ENCODE data around the gene AOAH. TPM values are rescaled to one million over a fixed set of nuclear protein-coding genes. Genes with fewer than 3 reads are reported as not detected.

The AOAH gene
- total and polyA plus RNA-seq, 2 experiments from 2014 or later: not detected

GRCh38 chr7:36642414-36642813 is 81.9 kb downstream of the AOAH start:
- no peak for DNase-seq (ENCODE audit: low read depth in 1 of 2, low spot score in 1 of 2)
- no peaks in the 10 kb centered on the region for H3K4me1 ChIP-seq (ENCODE audit: low read depth)
- H3K36me3 ChIP-seq: no peaks in the 10 kb centered on the region
- no peaks in the 10 kb centered on the region for H3K27me3 ChIP-seq
- no peak overlapping the region for H3K27ac ChIP-seq
- no peaks in the 10 kb centered on the region for H3K9me3 ChIP-seq (ENCODE audit: low read depth)
- no peak for TF ChIP-seq CTCF (IDR thresholded peaks at IDR 0.05; ENCODE audit: low read depth, low read length)
- no peak overlapping the region for H3K4me3 ChIP-seq

GRCh38 chr7:36642010-36642409 is 82.3 kb downstream of the AOAH start:
- H3K36me3 ChIP-seq: no peaks in the 10 kb centered on the region
- no peak for DNase-seq (ENCODE audit: low read depth in 1 of 2, low spot score in 1 of 2)
- no peak overlapping the region for H3K27ac ChIP-seq
- no peaks in the 10 kb centered on the region for H3K9me3 ChIP-seq (ENCODE audit: low read depth)
- no peak overlapping the region for H3K4me3 ChIP-seq
- TF ChIP-seq CTCF (IDR thresholded peaks at IDR 0.05; ENCODE audit: low read depth, low read length): no peak
- H3K4me1 ChIP-seq (ENCODE audit: low read depth): no peaks in the 10 kb centered on the region
- H3K27me3 ChIP-seq: no peaks in the 10 kb centered on the region

DNA sequence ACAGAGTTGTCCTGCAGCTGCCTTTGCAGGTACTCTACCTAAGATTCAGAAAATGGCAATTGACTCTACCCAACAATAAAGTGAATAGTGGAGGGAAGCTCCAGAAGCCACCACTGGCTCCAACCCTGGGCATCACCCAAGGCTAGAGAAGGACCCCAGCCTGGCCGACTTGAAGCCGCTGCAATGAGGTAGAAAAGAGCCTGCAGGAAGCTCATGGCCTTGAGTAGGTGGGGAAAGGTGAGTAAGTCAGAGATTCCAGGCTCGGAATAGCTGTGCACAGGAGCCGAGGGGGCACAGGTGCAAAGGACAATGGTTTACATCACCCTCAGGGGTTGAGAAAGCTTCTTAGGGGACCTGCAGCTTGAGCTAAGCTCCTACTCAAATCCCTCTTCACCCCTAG is 83.6 kb downstream of the AOAH start:
- Histone ChIP-seq H3K27ac (no peak overlapping the region), H3K9me3 (ENCODE audit: low read depth) (no peaks in the 10 kb centered on the region), H3K27me3 (no peaks in the 10 kb centered on the region), H3K4me1 (ENCODE audit: low read depth) (no peaks in the 10 kb centered on the region), H3K4me3 (no peak overlapping the region), H3K36me3 (no peaks in the 10 kb centered on the region)
- no peak for DNase-seq (ENCODE audit: low read depth in 1 of 2, low spot score in 1 of 2)
- TF ChIP-seq CTCF (IDR thresholded peaks at IDR 0.05; ENCODE audit: low read depth, low read length): no peak

DNA sequence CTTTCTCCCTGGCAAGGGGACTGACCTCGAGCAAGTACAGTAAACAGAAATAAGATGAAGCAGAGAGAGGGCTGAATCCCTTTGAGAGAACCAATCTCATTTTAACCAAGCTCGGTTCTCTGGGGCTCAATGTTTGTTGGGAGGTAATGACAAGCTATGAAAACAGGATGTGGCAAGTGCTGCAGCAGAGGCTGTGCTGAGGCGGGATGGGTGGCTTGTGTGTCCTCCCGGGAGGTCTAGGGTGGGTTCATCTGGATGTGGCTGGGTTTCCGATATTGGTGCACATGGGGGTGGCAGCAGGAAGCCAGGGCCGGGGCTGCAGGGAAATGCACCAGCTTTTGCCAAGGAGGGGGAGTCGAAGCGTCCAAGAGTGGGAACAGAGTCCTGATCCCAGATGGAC is 84.5 kb downstream of the AOAH start:
- Histone ChIP-seq H3K36me3 (no peaks in the 10 kb centered on the region), H3K27me3 (no peaks in the 10 kb centered on the region), H3K4me1 (ENCODE audit: low read depth) (no peaks in the 10 kb centered on the region), H3K9me3 (ENCODE audit: low read depth) (no peaks in the 10 kb centered on the region), H3K4me3 (no peak overlapping the region), H3K27ac (no peak overlapping the region)
- TF ChIP-seq CTCF (IDR thresholded peaks at IDR 0.05; ENCODE audit: low read depth, low read length): no peak
- no peak for DNase-seq (ENCODE audit: low read depth in 1 of 2, low spot score in 1 of 2)

GRCh38 chr7:36638586-36639263 is 85.6 kb downstream of the AOAH start:
- TF ChIP-seq CTCF (IDR thresholded peaks at IDR 0.05; ENCODE audit: low read depth, low read length): no peak
- no peaks in the 10 kb centered on the region for H3K36me3 ChIP-seq
- no peak for DNase-seq (ENCODE audit: low read depth in 1 of 2, low spot score in 1 of 2)
- no peak overlapping the region for H3K27ac ChIP-seq
- no peaks in the 10 kb centered on the region for H3K4me1 ChIP-seq (ENCODE audit: low read depth)
- H3K27me3 ChIP-seq: no peaks in the 10 kb centered on the region
- H3K4me3 ChIP-seq: no peak overlapping the region
- no peaks in the 10 kb centered on the region for H3K9me3 ChIP-seq (ENCODE audit: low read depth)

Measured in cardiac muscle cell (in vitro differentiated cells and primary cell).